HepG2 (cell line): Measurements from ENCODE around the gene TPRG1L. TPM values are rescaled to one million over a fixed set of nuclear protein-coding genes. Genes with fewer than 3 reads are reported as not detected.

Source experiments
- AGO2 ChIP-seq: fragments of 200-400 bp; formaldehyde crosslinking; optimal IDR thresholded peaks from 2 replicates; pipeline ENCODE3; 2017; ENCODE audit warnings: mild to moderate bottlenecking, low read depth, low read length, moderate library complexity
- CREB1 ChIP-seq, 2 experiments: fragments of 450-650 bp in 1 of 2; IDR thresholded peaks; 2 replicates each; pipeline ENCODE4 v1.6.1; 2016 to 2017; ENCODE audit warnings: control low read depth in 1 of 2, mild to moderate bottlenecking in 1 of 2, missing compliant biosample characterization in 1 of 2, missing genetic modification characterization in 1 of 2
- ETS1 ChIP-seq: sonication (generic); formaldehyde crosslinking; IDR thresholded peaks from 2 replicates; pipeline ENCODE4 v1.4.0; 2020; ENCODE audit warnings: missing genetic modification reagents
- HNF1B ChIP-seq: sonication (generic); formaldehyde crosslinking; IDR thresholded peaks from 2 replicates; pipeline ENCODE4 v1.5.1; 2020; ENCODE audit warnings: mild to moderate bottlenecking, moderate library complexity, missing genetic modification reagents
- HNRNPLL ChIP-seq: fragments of 200-400 bp; formaldehyde crosslinking; IDR thresholded peaks from 2 replicates; pipeline ENCODE4 v1.6.1; 2017; ENCODE audit warnings: mild to moderate bottlenecking, low read depth, low read length; ENCODE audit not compliant: poor library complexity, severe bottlenecking
- HOXA3 ChIP-seq: sonication (generic); formaldehyde crosslinking; IDR thresholded peaks from 2 replicates; pipeline ENCODE4 v1.5.0; 2020; ENCODE audit warnings: missing genetic modification reagents
- HOXD1 ChIP-seq: sonication (generic); formaldehyde crosslinking; IDR thresholded peaks from 2 replicates; pipeline ENCODE4 v1.5.0; 2020; ENCODE audit warnings: missing genetic modification reagents
- MEF2D ChIP-seq: sonication (generic); formaldehyde crosslinking; IDR thresholded peaks from 2 replicates; pipeline ENCODE4 v1.5.1; 2020; ENCODE audit warnings: mild to moderate bottlenecking, missing genetic modification reagents
- NKX3-1 ChIP-seq: sonication (generic); formaldehyde crosslinking; IDR thresholded peaks from 2 replicates; pipeline ENCODE4 v1.5.0; 2020; ENCODE audit warnings: missing genetic modification reagents
- PAX8 ChIP-seq: sonication (generic); formaldehyde crosslinking; IDR thresholded peaks from 2 replicates; pipeline ENCODE4 v1.8.0; 2022; ENCODE audit warnings: mild to moderate bottlenecking, missing genetic modification reagents, borderline replicate concordance
- SIN3A ChIP-seq: IDR thresholded peaks from 2 replicates; pipeline ENCODE4 v1.6.1; 2011; ENCODE audit warnings: low read depth, mild to moderate bottlenecking, control low read depth, low read length, borderline replicate concordance
- SRY ChIP-seq: sonication (generic); formaldehyde crosslinking; IDR thresholded peaks from 2 replicates; pipeline ENCODE4 v1.8.0; 2022; ENCODE audit warnings: mild to moderate bottlenecking, missing genetic modification reagents
- TBX3 ChIP-seq: fragments of 450-650 bp; IDR thresholded peaks from 2 replicates; pipeline ENCODE4 v1.6.1; 2017; ENCODE audit warnings: antibody characterized with exemption, mild to moderate bottlenecking, inconsistent platforms, borderline replicate concordance
- THAP11 ChIP-seq: IDR thresholded peaks from 2 replicates; pipeline ENCODE4 v1.6.1; 2016; ENCODE audit warnings: missing biosample characterization, missing genetic modification reagents
- ZBTB20 ChIP-seq: sonication (generic); formaldehyde crosslinking; IDR thresholded peaks from 2 replicates; pipeline ENCODE4 v1.8.1; 2023; ENCODE audit warnings: missing genetic modification reagents, low read depth, mild to moderate bottlenecking, borderline replicate concordance
- ZFP91 ChIP-seq: sonication (generic); formaldehyde crosslinking; IDR thresholded peaks from 2 replicates; pipeline ENCODE4 v1.9.0; 2022; ENCODE audit warnings: missing genetic modification reagents, mild to moderate bottlenecking, borderline replicate concordance
- ZHX1 ChIP-seq: sonication (generic); formaldehyde crosslinking; IDR thresholded peaks from 2 replicates; pipeline ENCODE4 v1.8.1; 2022; ENCODE audit warnings: low read depth, mild to moderate bottlenecking, missing genetic modification reagents
- ZNF337 ChIP-seq: sonication (generic); formaldehyde crosslinking; IDR thresholded peaks from 2 replicates; pipeline ENCODE4 v1.5.1; 2020; ENCODE audit warnings: missing genetic modification reagents, low read depth, mild to moderate bottlenecking, borderline replicate concordance
- ZNF530 ChIP-seq: sonication (generic); formaldehyde crosslinking; IDR thresholded peaks from 2 replicates; pipeline ENCODE4 v1.5.0; 2020; ENCODE audit warnings: low read depth, mild to moderate bottlenecking, missing genetic modification reagents
- ZNF678 ChIP-seq: sonication (generic); formaldehyde crosslinking; IDR thresholded peaks from 2 replicates; pipeline ENCODE4 v1.4.0; 2020; ENCODE audit warnings: mild to moderate bottlenecking, missing genetic modification reagents
- polyA plus RNA-seq, 8 experiments: library from polyadenylated mRNA; depleted of rRNA in 3 of 8; stranded (reverse) in 7 of 8; unstranded in 1 of 8; fragments of >200 nt; fragmentation: Illumina TruSeq in 4 of 8; extraction: Trizol in 4 of 8; gene quantifications; 2 replicates each; pipeline versions ENCODE4 v1.2.1 to v1.2.3, GENCODE V29; 2011 to 2016; ENCODE audit warnings: low read depth in 4 of 8, missing spikeins in 1 of 8, mixed read lengths in 1 of 8; ENCODE audit not compliant: insufficient read depth in 1 of 8
- total RNA-seq, 5 experiments: library from RNA; depleted of rRNA; stranded (reverse); fragments of >200 nt; fragmentation: Illumina TruSeq; extraction: Trizol; gene quantifications; 2 replicates each; pipeline ENCODE4 v1.2.3, GENCODE V29; 2016; ENCODE audit warnings: low read depth in 1 of 5

TPRG1L gene
- total and polyA plus RNA-seq, 2 of the 13 experiments (the other 11 are each of a cell fraction or from before 2014, with no cell fraction given): 21.3 to 37.4 TPM

- TF ChIP-seq ZBTB20: 0 out of 2 replicates have a peak, but pooled peaks have one; percentile 36
- TF ChIP-seq NKX3-1 (CRISPR knock-in tag): 0 out of 2 replicates have a peak, but pooled peaks have one; percentile 44
- peak; percentile 65; the same call in 1 of the 2 replicates for TF ChIP-seq ZFP91 (CRISPR knock-in tag)
- TF ChIP-seq THAP11 (CRISPR knock-in tag): peak; percentile 90
- TF ChIP-seq CREB1 (IDR thresholded peaks at IDR 0.05): peak; percentile 85
- peak; percentile 86 for TF ChIP-seq CREB1 (CRISPR knock-in tag; IDR thresholded peaks at IDR 0.05)
- 0 out of 2 replicates have a peak, but pooled peaks have one; percentile 55 for TF ChIP-seq ZNF678 (CRISPR knock-in tag)
- TF ChIP-seq HNF1B (CRISPR knock-in tag): 0 out of 2 replicates have a peak, but pooled peaks have one; percentile 27
- TF ChIP-seq TBX3: 0 out of 2 replicates have a peak, but pooled peaks have one; percentile 16
- TF ChIP-seq HOXA3 (CRISPR knock-in tag): peak; percentile 84
- TF ChIP-seq ZNF530 (CRISPR knock-in tag): no peak
- TF ChIP-seq ETS1 (CRISPR knock-in tag): peak; percentile 68; the same call in 1 of the 2 replicates
- 0 out of 2 replicates have a peak, but pooled peaks have one; percentile 37 for TF ChIP-seq ZHX1 (CRISPR knock-in tag)
- TF ChIP-seq ZNF337 (CRISPR knock-in tag): no peak
- TF ChIP-seq MEF2D (CRISPR knock-in tag): 0 out of 2 replicates have a peak, but pooled peaks have one; percentile 70
- TF ChIP-seq HOXD1: peak; percentile 60; the same call in 1 of the 2 replicates
- peak; percentile 72; the same call in 1 of the 2 replicates for TF ChIP-seq SIN3A
- TF ChIP-seq SRY (CRISPR knock-in tag): 0 out of 2 replicates have a peak, but pooled peaks have one; percentile 24
- TF ChIP-seq PAX8 (CRISPR knock-in tag): no peak
- TF ChIP-seq HNRNPLL: peak; percentile 53
- peak; percentile 65 for TF ChIP-seq AGO2
Measured at GRCh38 chr1:3624200-3625136, at the start of gene TPRG1L (continued).
